IMR-90 (cell line): ENCODE measurements around the gene DVL3.

ENCODE experiments used
- BHLHE40 ChIP-seq: fragments of 150-350 bp; IDR thresholded peaks from 2 replicates; pipeline ENCODE4 v1.6.1; 2016; ENCODE audit warnings: mild to moderate bottlenecking, low read depth, low read length
- CEBPB ChIP-seq: IDR thresholded peaks from 2 replicates; pipeline ENCODE4 v1.6.1; 2012; ENCODE audit warnings: low read depth, low read length, improper control_type of control experiment
- CHD1 ChIP-seq: IDR thresholded peaks from 2 replicates; pipeline ENCODE4 v1.6.1; 2012; ENCODE audit warnings: low read depth, low read length, improper control_type of control experiment
- FOS ChIP-seq: fragments of 150-350 bp; IDR thresholded peaks from 2 replicates; pipeline ENCODE4 v1.6.1; 2016; ENCODE audit warnings: low read depth, low read length
- MAFK ChIP-seq: IDR thresholded peaks from 2 replicates; pipeline ENCODE4 v1.6.1; 2012; ENCODE audit warnings: low read depth, low read length, improper control_type of control experiment
- MAZ ChIP-seq: IDR thresholded peaks from 2 replicates; pipeline ENCODE4 v1.6.1; 2012; ENCODE audit warnings: low read depth, mild to moderate bottlenecking, low read length, improper control_type of control experiment, moderate library complexity, borderline replicate concordance
- POLR2A ChIP-seq: IDR thresholded peaks from 2 replicates; pipeline ENCODE4 v1.6.1; 2012; ENCODE audit warnings: mild to moderate bottlenecking, low read depth, low read length
- RAD21 ChIP-seq: IDR thresholded peaks from 2 replicates; pipeline ENCODE4 v1.6.1; 2012; ENCODE audit warnings: low read length, improper control_type of control experiment
- RCOR1 ChIP-seq: IDR thresholded peaks from 2 replicates; pipeline ENCODE4 v1.6.1; 2012; ENCODE audit warnings: mild to moderate bottlenecking, low read length, improper control_type of control experiment; ENCODE audit not compliant: insufficient replicate concordance
- RFX5 ChIP-seq: IDR thresholded peaks from 2 replicates; pipeline ENCODE4 v1.8.0; 2012; ENCODE audit warnings: low read depth, mild to moderate bottlenecking, low read length, moderate library complexity
- SMC3 ChIP-seq: fragments of 150-350 bp; IDR thresholded peaks from 2 replicates; pipeline ENCODE4 v1.6.1; 2016; ENCODE audit warnings: low read depth, mild to moderate bottlenecking, antibody characterized with exemption, low read length, moderate library complexity
- TF ChIP-seq, protein P1 (sequence below): conservative IDR thresholded peaks from 2 replicates; pipeline ENCODE4 v1.5.1; 2012; ENCODE audit warnings: mild to moderate bottlenecking, low read depth, low read length, improper control_type of control experiment
- TF ChIP-seq, protein P2 (sequence below): fragments of 150-350 bp; IDR thresholded peaks from 2 replicates; pipeline ENCODE4 v1.6.1; 2017; ENCODE audit warnings: mild to moderate bottlenecking, antibody characterized with exemption, low read length, low read depth

DNA sequence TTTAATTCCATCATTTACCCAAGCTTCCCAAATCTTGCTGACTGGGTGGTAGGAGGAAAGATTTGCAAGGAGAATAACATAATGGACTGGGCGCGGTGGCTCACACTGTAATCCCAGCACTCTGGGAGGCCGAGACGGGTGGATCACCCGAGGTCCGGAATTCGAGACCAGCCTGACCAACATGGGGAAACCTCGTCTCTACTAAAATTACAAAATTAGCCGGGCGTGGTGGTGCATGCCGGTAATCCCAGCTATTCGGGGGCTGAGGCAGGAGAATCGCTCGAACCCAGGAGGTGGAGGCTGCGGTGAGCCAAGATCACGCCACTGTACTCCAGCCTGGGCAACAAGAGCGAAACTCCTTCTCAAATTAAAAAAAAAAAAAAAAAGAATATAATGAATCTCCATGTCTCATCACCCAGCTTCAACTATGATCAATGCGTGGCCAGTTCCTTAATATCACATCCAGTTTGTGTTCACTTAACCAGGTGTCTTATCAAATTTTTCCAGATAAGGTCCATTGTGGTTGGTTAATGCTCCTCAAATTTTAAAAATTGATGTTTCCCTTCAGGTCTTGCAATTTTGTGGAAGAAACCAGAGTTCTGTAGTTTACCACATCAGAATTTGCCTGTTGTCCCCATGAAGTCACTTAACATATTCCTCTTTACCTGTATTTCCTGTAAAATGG lies 29.5 kb downstream of the DVL3 start:
- TF ChIP-seq RFX5 = no peak
- TF ChIP-seq, protein P1, sequence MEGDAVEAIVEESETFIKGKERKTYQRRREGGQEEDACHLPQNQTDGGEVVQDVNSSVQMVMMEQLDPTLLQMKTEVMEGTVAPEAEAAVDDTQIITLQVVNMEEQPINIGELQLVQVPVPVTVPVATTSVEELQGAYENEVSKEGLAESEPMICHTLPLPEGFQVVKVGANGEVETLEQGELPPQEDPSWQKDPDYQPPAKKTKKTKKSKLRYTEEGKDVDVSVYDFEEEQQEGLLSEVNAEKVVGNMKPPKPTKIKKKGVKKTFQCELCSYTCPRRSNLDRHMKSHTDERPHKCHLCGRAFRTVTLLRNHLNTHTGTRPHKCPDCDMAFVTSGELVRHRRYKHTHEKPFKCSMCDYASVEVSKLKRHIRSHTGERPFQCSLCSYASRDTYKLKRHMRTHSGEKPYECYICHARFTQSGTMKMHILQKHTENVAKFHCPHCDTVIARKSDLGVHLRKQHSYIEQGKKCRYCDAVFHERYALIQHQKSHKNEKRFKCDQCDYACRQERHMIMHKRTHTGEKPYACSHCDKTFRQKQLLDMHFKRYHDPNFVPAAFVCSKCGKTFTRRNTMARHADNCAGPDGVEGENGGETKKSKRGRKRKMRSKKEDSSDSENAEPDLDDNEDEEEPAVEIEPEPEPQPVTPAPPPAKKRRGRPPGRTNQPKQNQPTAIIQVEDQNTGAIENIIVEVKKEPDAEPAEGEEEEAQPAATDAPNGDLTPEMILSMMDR = no peak
- TF ChIP-seq BHLHE40 = no peak
- no peak for TF ChIP-seq CEBPB
- no peak for TF ChIP-seq POLR2A
- TF ChIP-seq MAZ = no peak
- no peak for TF ChIP-seq CHD1
- no peak for TF ChIP-seq RCOR1
- TF ChIP-seq SMC3 = no peak
- TF ChIP-seq RAD21 = no peak
- TF ChIP-seq FOS = no peak
- TF ChIP-seq, protein P2, sequence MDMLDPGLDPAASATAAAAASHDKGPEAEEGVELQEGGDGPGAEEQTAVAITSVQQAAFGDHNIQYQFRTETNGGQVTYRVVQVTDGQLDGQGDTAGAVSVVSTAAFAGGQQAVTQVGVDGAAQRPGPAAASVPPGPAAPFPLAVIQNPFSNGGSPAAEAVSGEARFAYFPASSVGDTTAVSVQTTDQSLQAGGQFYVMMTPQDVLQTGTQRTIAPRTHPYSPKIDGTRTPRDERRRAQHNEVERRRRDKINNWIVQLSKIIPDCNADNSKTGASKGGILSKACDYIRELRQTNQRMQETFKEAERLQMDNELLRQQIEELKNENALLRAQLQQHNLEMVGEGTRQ = no peak
- TF ChIP-seq MAFK = no peak
